Measurements from ENCODE around the gene MON1A. TPM values are rescaled to one million over a fixed set of nuclear protein-coding genes. Genes with fewer than 3 reads are reported as not detected.
"Not testable (repeated sequence)": the region's sequence is repeated elsewhere in the genome, so short reads cannot be mapped to it uniquely, and the experiment has no call there.

The MON1A gene
- total and polyA plus RNA-seq, 2 donors = 5.1 to 13.1 TPM

DNA sequence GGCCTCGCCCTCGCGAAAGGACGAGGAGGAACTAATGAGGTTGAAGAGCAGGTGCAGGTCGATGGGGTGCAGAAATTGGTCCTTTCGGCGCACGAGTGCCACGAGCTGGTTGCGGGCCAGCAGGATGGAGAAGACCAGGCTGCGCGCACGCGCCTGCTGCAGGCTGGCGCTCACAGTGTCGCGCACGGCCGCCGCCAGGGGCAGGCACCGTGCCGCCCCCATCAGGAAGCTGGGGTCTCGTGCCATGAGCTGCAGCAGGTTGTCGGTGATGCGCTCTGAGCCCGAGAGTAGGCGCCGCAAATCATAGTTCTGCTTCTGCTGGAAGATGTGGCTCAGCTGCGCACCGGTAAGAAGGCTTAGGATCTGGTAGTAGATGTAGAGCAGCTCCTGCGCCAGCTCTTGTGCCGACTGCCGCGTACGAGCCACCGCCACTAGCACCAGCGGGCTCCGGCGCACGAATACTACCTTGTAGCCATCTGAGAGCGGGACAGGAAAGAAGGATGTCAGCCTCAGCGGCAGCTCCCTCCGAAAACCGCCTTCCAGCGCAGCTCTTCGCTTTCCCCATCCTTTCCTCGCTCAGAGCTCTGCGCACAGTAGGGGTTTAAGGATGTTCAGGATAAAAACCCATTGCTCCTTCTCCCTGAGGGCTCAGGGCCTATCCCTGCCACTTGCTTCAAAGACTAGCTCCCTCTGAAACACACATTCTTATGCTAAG, 19.0 kb downstream of the MON1A start:
- 74% methylated on average over 48 of the region's 48 CpGs for WGBS

DNA sequence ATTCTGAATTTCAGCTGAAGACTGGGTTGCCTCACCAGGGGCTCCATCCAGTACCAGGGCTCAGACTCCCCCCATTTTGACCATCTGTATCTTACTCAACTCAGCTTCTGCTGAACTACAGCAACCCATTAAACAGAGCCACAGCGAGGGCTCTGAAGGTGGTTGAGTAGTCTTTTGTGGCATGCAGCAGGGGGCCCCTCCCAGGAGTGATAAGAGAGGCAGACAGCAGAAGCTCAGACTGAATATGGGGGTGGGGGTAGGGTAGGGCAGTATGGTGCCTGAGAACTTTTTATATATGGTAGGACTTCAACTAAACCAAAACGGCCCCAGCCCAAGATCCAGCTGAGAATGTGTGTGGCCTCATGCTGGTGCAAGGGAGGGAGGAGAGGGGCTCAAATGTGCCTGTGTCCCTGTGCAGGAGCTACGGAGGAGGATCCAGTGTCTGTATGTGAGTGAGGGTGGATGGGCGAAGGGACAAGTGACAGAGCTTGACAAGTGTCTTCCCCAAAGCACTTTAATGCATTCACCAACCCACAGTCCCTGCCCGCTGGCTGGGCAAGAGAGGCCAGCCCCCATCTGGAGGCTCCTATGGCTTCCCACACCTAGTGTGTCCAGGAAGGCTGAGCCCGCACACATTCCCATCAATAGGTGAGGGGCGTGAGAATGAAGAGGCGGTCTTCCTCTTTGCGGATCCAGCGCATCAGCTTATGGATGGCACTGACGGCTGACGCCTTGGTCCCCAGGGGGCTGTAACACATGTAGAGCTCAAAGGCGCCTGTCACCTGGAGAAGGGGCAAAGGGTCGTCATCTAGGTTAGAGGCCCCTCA, 21.0 kb downstream of the MON1A start:
- no peak for DNase-seq (ENCODE audit: extremely low spot score)
- Histone ChIP-seq H3K4me3 (ENCODE audit: low read depth, low read length) (no peak overlapping the region), H3K36me3 (ENCODE audit: insufficient read depth) (no peaks in the 10 kb centered on the region), H3K27ac (ENCODE audit: low read depth) (no peak overlapping the region), H3K4me1 (ENCODE audit: insufficient read depth) (no peaks in the 10 kb centered on the region)
- WGBS = 88% methylated on average over 14 of the region's 14 CpGs

More for the DNA sequence above, 19.0 kb downstream of the MON1A start:
- H3K36me3 ChIP-seq (ENCODE audit: insufficient read depth) = no peaks in the 10 kb centered on the region
- no peaks in the 10 kb centered on the region for H3K4me1 ChIP-seq (ENCODE audit: insufficient read depth)
- no peak for DNase-seq (ENCODE audit: extremely low spot score)
- H3K4me3 ChIP-seq (ENCODE audit: low read depth, low read length) = no peak overlapping the region
- no peak overlapping the region for H3K27ac ChIP-seq (ENCODE audit: low read depth)

- no peaks in the 10 kb centered on the region for H3K4me1 ChIP-seq (ENCODE audit: insufficient read depth)
- 13% methylated on average over 15 of the region's 15 CpGs for WGBS
- no peak overlapping the region for H3K4me3 ChIP-seq (ENCODE audit: low read depth, low read length)
- peak; percentile 2 for DNase-seq (ENCODE audit: extremely low spot score)
- H3K36me3 ChIP-seq (ENCODE audit: insufficient read depth) = no peaks in the 10 kb centered on the region
- no peak overlapping the region for H3K27ac ChIP-seq (ENCODE audit: low read depth)
These were observed 23.4 kb downstream of the MON1A start for GRCh38 chr3:49906073-49906743.

DNA sequence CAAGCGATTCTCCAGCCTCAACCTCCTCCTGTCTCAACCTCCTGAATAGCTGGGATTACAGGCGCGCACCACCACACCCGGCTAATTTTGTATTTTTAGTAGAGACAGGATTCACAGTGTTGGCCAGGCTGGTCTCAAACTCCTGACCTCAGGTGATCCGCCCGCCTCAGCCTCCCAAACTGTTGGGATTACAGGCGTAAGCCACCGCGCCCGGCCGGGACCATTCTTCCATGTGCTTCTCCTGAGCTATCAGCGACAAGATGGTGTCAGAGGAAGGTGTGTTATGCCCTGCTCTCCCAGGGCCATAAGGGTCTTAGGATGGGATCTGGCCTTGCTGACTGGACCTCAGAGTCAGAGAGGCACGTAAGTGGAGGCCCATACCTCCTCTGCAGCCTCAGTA, 25.2 kb downstream of the MON1A start:
- H3K36me3 ChIP-seq (ENCODE audit: insufficient read depth); H3K4me3 ChIP-seq (ENCODE audit: low read depth, low read length); H3K27ac ChIP-seq (ENCODE audit: low read depth); DNase-seq (ENCODE audit: extremely low spot score); H3K4me1 ChIP-seq (ENCODE audit: insufficient read depth): not testable (repeated sequence)
- WGBS = 93% methylated on average over 13 of the region's 13 CpGs

DNA sequence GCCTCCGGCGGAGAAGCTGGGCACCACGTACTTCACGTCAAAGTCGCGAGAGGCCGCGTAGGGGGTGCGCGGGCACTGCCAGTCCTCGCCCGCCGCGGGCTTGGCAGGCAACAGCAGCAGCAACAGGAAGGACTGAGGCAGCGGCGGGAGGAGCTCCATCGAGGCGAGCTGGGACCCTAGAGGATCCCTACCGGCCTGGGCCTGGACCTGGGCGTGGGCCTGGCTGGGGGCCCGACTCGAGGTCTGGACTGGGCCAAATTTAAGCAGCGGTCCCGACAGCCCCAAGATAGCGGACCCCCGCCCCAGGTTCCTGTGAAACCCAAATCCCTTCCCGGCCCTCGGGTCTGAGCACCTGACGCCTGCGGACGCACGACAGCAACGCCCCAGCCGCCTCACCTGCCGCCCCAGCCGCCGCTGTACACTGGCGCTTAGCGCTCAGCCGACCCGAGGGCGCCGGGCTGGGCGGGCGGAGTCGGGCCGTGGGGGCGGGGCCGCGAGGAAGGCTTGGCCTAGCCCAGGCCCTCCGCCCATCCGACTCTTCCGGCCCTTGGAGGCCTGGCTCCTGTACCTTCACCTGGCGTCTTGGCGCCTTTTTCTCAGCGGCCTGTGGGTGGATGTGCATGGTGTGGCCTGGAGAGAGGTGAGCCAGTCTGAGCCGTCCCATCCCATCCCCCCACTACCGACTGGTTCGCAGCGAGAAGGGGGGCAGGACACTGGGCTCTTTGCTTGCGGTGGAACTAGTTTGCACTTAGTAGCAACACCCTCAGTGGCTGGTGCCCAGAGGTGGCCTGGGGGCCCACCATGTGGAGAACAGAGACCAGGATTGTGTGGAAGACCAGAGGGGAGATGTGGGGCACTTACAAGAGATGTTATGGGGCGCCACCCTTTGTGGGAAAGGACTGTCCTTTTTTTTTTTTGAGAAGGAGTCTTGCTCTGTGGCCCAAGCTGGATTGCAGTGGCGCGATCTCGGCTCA, 25.9 kb downstream of the MON1A start, which contains the start of gene MST1R:
TSS of gene MST1R (minus strand) at position 423 of the 974 bp plus-strand sequence. CDS start at position 159, 264 bp downstream.
- Histone ChIP-seq H3K4me3 (ENCODE audit: low read depth, low read length) (peak within 1 kb of the TSS; percentile 24), H3K27ac (ENCODE audit: low read depth) (peak within 1 kb of the TSS; percentile 64)
- WGBS = 33% methylated on average over 65 of the region's 65 CpGs

GRCh38 chr3:49902511-49903345, 26.9 kb downstream of the MON1A start:
- no peak for DNase-seq (ENCODE audit: extremely low spot score)
- Histone ChIP-seq H3K27ac (ENCODE audit: low read depth) (no peak overlapping the region), H3K4me1 (ENCODE audit: insufficient read depth) (no peaks in the 10 kb centered on the region), H3K4me3 (ENCODE audit: low read depth, low read length) (no peak overlapping the region), H3K36me3 (ENCODE audit: insufficient read depth) (no peaks in the 10 kb centered on the region)
- 93% methylated on average over 44 of the region's 44 CpGs for WGBS

More for the DNA sequence above, 25.9 kb downstream of the MON1A start, which contains the start of gene MST1R:
- Histone ChIP-seq H3K4me1 (ENCODE audit: insufficient read depth) (no peaks in the 10 kb centered on the region), H3K36me3 (ENCODE audit: insufficient read depth) (no peaks in the 10 kb centered on the region)
- no peak for DNase-seq (ENCODE audit: extremely low spot score)

DNA sequence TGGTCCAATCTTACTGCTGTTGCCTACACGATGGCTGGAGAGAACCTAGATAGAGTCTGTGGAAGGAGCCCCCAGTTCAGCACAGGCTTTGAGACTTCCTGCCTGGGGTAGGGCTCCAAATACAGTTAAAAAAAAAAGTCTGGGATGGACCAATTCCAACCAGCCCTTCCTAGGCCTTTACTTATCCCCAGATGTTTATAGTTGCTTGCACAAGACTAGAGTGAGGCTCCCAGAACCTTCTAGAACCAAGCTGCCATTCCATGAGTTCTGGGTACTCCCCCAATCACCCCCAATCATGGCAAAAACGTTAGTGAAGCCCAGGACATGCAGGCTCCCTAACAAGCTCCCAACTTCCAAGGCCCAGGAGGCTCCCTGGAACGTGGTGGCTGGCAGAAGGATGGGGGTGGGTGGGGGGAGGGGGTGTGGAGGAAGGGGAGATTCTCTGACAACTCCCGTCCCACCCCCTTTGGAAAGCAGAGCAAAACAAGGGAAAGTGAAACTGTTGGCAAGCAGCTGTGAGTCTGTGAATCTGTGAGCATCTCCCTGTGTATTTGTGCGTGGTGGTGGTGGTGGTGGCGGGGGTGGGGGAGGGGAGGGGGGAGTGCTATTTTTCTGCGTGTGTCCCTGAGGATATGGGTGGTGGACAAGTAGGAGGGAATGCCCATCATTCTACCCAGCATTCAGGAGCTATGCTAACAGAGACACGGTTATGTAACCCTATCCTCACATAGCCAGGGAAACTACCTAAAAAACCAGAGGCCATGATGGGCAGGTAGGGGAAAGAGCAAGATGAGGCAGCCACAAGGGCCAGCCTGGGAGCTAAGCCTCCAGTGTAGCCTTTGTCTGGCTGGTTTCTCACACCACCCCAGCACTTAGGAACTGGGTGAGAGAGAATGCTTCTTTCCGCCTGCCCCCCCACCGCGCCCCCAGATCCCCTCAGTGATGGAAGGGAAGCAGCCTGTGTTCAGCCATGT, 28.0 kb downstream of the MON1A start:
- H3K27ac ChIP-seq (ENCODE audit: low read depth) = peak overlapping the region; percentile 47
- DNase-seq (ENCODE audit: extremely low spot score) = no peak

GRCh38 chr3:49900491-49901153, 29.0 kb downstream of the MON1A start:
- DNase-seq (ENCODE audit: extremely low spot score) = no peak
- peak overlapping the region; percentile 71 for H3K27ac ChIP-seq (ENCODE audit: low read depth)
- no peaks in the 10 kb centered on the region for H3K4me1 ChIP-seq (ENCODE audit: insufficient read depth)
- 75% methylated on average over 8 of the region's 8 CpGs for WGBS
- no peaks in the 10 kb centered on the region for H3K36me3 ChIP-seq (ENCODE audit: insufficient read depth)
- no peak overlapping the region for H3K4me3 ChIP-seq (ENCODE audit: low read depth, low read length)

More for the DNA sequence above, 28.0 kb downstream of the MON1A start:
- 55% methylated on average over 11 of the region's 11 CpGs for WGBS
- Histone ChIP-seq H3K4me1 (ENCODE audit: insufficient read depth) (no peaks in the 10 kb centered on the region), H3K4me3 (ENCODE audit: low read depth, low read length) (no peak overlapping the region), H3K36me3 (ENCODE audit: insufficient read depth) (no peaks in the 10 kb centered on the region)

- H3K27ac ChIP-seq (ENCODE audit: low read depth) = peak overlapping the region; percentile 61
- no peak for DNase-seq (ENCODE audit: extremely low spot score)
- WGBS = 66% methylated on average over 5 of the region's 5 CpGs
- no peaks in the 10 kb centered on the region for H3K4me1 ChIP-seq (ENCODE audit: insufficient read depth)
- no peaks in the 10 kb centered on the region for H3K36me3 ChIP-seq (ENCODE audit: insufficient read depth)
- H3K4me3 ChIP-seq (ENCODE audit: low read depth, low read length) = no peak overlapping the region
These were observed 29.8 kb downstream of the MON1A start for GRCh38 chr3:49899815-49900214.

GRCh38 chr3:49898991-49899390, 30.6 kb downstream of the MON1A start:
- no peak overlapping the region for H3K27ac ChIP-seq (ENCODE audit: low read depth)
- 79% methylated on average over 6 of the region's 6 CpGs for WGBS
- H3K4me3 ChIP-seq (ENCODE audit: low read depth, low read length) = no peak overlapping the region

DNA sequence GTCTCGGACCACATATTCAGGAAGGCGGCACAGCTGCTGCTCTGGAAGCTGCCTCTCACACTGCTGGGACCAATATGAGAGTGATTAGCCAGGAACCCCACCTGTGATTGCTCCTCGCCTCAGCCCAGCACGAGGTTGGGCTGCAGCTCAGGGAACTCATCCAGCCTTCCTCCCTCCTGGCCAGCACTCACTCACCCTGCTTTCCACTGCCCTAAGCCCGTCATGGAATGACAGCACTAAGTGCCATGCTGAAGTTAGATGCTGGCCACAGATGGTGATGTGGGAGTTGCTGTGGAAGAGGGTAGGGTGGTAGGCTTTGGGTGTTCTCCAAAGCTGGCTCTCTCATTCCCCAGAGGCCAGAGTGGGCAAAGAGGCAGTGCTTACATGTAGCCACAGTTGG, 33.3 kb downstream of the MON1A start:
- Histone ChIP-seq H3K27ac (ENCODE audit: low read depth) (no peak overlapping the region), H3K4me1 (ENCODE audit: insufficient read depth) (no peaks in the 10 kb centered on the region), H3K36me3 (ENCODE audit: insufficient read depth) (no peaks in the 10 kb centered on the region), H3K4me3 (ENCODE audit: low read depth, low read length) (no peak overlapping the region)
- 75% methylated on average over 5 of the region's 5 CpGs for WGBS
- DNase-seq (ENCODE audit: extremely low spot score) = no peak

More at GRCh38 chr3:49898991-49899390, 30.6 kb downstream of the MON1A start:
- H3K4me1 ChIP-seq (ENCODE audit: insufficient read depth) = no peaks in the 10 kb centered on the region
- DNase-seq (ENCODE audit: extremely low spot score) = no peak
- H3K36me3 ChIP-seq (ENCODE audit: insufficient read depth) = no peaks in the 10 kb centered on the region
